Left lung (tissue), 10 donors: ENCODE measurements around the gene NPDC1. TPM values are rescaled to one million over a fixed set of nuclear protein-coding genes. Genes with fewer than 3 reads are reported as not detected.

Experiments used
- ATAC-seq: fragments of 200-7000 bp; cut with Tn5 transposase; one replicate; pipeline ENCODE4 v1.9.1; 2020; ENCODE audit warnings: moderate library complexity
- DNase-seq, 4 donors: peaks; one replicate each; pipeline ENCODE4 v3.0.0-alpha.2; 2013 to 2020
- H3K27ac ChIP-seq, 2 donors: fragments of 200-600 bp; sonication (generic) in 1 of 2; one replicate each; pipeline versions ENCODE4 v1.5.0 to v1.8.0; 2020 to 2021
- H3K27me3 ChIP-seq, 2 donors: fragments of 200-600 bp; sonication (generic) in 1 of 2; one replicate each; pipeline versions ENCODE4 v1.5.0 to v1.8.0; 2020 to 2021
- H3K36me3 ChIP-seq, 2 donors: fragments of 200-600 bp; sonication (generic) in 1 of 2; one replicate each; pipeline versions ENCODE4 v1.5.0 to v1.8.0; 2020 to 2021
- H3K4me1 ChIP-seq, 2 donors: fragments of 200-600 bp; one replicate each; pipeline ENCODE4 v1.8.0; 2021
- H3K4me3 ChIP-seq, 2 donors: fragments of 200-600 bp; sonication (generic) in 1 of 2; one replicate each; pipeline versions ENCODE4 v1.5.0 to v1.8.0; 2020 to 2021; ENCODE audit warnings: mild to moderate bottlenecking in 1 of 2
- H3K9me3 ChIP-seq, 2 donors: fragments of 200-600 bp; sonication (generic) in 1 of 2; one replicate each; pipeline versions ENCODE4 v1.5.0 to v1.8.0; 2020 to 2021
- CTCF ChIP-seq, 2 donors: fragments of 200-600 bp; sonication (generic) in 1 of 2; IDR thresholded peaks; one replicate each; pipeline versions ENCODE4 v1.5.0 to v1.8.0; 2021; ENCODE audit warnings: antibody characterized with exemption in 2 of 2
- intact Hi-C, 2 donors: fragments of 100-400 bp; cut with DNase I; formaldehyde crosslinking; loops; one replicate each; pipeline versions ENCODE4 v1.11.2 to v1.14.2; 2022
- polyA plus RNA-seq, 6 donors: library from polyadenylated mRNA; unstranded; fragments of 120-200 nt; gene quantifications; one replicate each; pipeline ENCODE4 v1.2.1, GENCODE V29; 2013; ENCODE audit not compliant: insufficient read length in 6 of 6
- total RNA-seq, 2 donors: library from RNA; stranded (reverse); fragmentation: NEBNext Ultra II Directional; extraction: Animal tissue kit (Norgen Biotek cat#: 25700); gene quantifications; one replicate each; pipeline ENCODE4 v1.2.1, GENCODE V29; 2021
- donor health status: DM: no; HTN: yes; CAD: no.
- donor health status: DM: no; HTN: no; CAD: no.

Gene NPDC1
- total and polyA plus RNA-seq, 8 donors, result 24.4 to 105 (median 31.7) TPM

- H3K36me3 ChIP-seq, result peaks cover 0 to 8% of the 10 kb centered on the region in 2 donors
- H3K4me3 ChIP-seq, result peak overlapping the region in 1 of 2 donors; percentile 52
- peaks cover 19 to 74% of the 10 kb centered on the region in 2 donors for H3K4me1 ChIP-seq
- intact Hi-C loops, result no loop called here
- no peak for TF ChIP-seq CTCF (IDR thresholded peaks at IDR 0.05)
- no peaks in the 10 kb centered on the region for H3K9me3 ChIP-seq
- peak overlapping the region in 1 of 2 donors; percentile 84 for H3K27ac ChIP-seq
- ATAC-seq, result peak; percentile 22
- H3K27me3 ChIP-seq, result no peaks in the 10 kb centered on the region
- DNase-seq, result peak in 2 of 4 donors; percentile 81 to 91
These were observed 13.1 kb downstream of the NPDC1 start for GRCh38 chr9:137032858-137033257.

- peak within 1 kb of the TSS in 1 of 2 donors; percentile 52 for H3K4me3 ChIP-seq
- H3K9me3 ChIP-seq, result no peaks in the 10 kb centered on the region
- ATAC-seq (no peak), DNase-seq (peak in 2 of 4 donors; percentile 62 to 91)
- no peaks in the 10 kb centered on the region for H3K36me3 ChIP-seq
- H3K4me1 ChIP-seq, result peaks cover 19 to 80% of the 10 kb centered on the region in 2 donors
- peak within 1 kb of the TSS in 1 of 2 donors; percentile 84 for H3K27ac ChIP-seq
- intact Hi-C loops, result no loop called here
- H3K27me3 ChIP-seq, result no peaks in the 10 kb centered on the region
- no peak for TF ChIP-seq CTCF (IDR thresholded peaks at IDR 0.05)
These were observed 13.9 kb downstream of the NPDC1 start, which contains the start of gene FUT7 for GRCh38 chr9:137031904-137032640. Gene FUT7 (minus strand): TSS chr9:137032088. CDS start chr9:137031991, 97 bp downstream.

GRCh38 chr9:137030538-137031527 is 15.1 kb downstream of the NPDC1 start:
- no peaks in the 10 kb centered on the region for H3K36me3 ChIP-seq
- intact Hi-C loops, result no loop called here
- no peaks in the 10 kb centered on the region for H3K27me3 ChIP-seq
- TF ChIP-seq CTCF (IDR thresholded peaks at IDR 0.05), result no peak
- peaks cover 19 to 83% of the 10 kb centered on the region in 2 donors for H3K4me1 ChIP-seq
- H3K9me3 ChIP-seq, result no peaks in the 10 kb centered on the region
- H3K4me3 ChIP-seq, result peak overlapping the region in 1 of 2 donors; percentile 52
- no peak for ATAC-seq
- peak overlapping the region in 1 of 2 donors; percentile 84 for H3K27ac ChIP-seq
- peak in 2 of 4 donors; percentile 71 to 93 for DNase-seq

DNA sequence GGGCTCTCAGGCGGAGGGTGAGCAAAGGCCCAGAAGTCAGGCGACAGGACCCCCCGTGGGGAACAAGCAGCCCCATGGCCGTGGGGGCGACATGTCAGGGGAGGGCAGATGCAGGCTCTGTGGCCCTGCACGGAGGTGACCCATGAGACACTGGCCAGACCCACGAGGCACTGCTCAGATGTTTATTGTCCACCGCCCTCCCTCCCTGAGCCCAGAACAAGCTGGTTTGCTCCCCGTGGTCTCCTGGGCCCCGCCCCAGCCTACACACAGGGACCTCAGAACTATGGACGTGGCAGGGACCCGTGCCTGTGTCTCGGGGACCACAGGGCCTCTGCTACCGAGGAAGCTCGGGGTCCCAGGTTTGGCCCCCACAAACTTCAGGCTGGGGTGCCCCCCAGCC is 16.0 kb downstream of the NPDC1 start:
- H3K4me3 ChIP-seq, result peak overlapping the region in 1 of 2 donors; percentile 52
- no peaks in the 10 kb centered on the region for H3K27me3 ChIP-seq
- no peak for DNase-seq
- H3K4me1 ChIP-seq, result peaks cover 18 to 75% of the 10 kb centered on the region in 2 donors
- intact Hi-C loops, result no loop called here
- no peak for ATAC-seq
- no peaks in the 10 kb centered on the region for H3K36me3 ChIP-seq
- no peak for TF ChIP-seq CTCF (IDR thresholded peaks at IDR 0.05)
- H3K27ac ChIP-seq, result peak overlapping the region; percentile 26 to 84
- H3K9me3 ChIP-seq, result no peaks in the 10 kb centered on the region
